ENCODE results near the gene AGBL4.

Gene AGBL4

DNA sequence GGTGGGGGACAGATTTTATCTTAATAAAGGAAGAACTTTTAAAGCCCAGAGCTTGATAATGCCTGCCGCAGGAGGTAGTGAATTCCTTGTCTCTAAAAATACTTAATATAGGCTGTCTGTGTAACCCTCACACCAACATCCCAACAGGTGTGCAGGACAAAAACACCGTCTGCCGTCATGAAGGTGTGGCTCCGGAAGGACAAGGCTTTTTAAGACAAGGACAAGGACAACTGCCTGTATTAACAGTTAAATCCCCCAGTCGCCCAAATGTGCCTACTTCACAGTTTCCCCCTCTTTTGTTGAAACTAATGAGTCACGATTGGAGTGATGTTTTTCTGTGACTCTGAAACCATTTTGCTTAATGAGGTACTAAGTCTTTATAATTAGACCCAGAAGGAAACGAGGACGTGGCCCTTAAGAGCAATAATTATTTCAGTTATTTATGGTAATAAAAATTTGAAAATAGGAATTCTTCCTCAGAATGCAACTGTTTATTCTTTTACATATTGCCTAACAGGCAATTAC lies 1524.5 kb downstream of the AGBL4 start:
- no peak for DNase-seq

GRCh38 chr1:48498096-48498791 lies 1525.5 kb downstream of the AGBL4 start:
- DNase-seq, result peak; percentile 68

DNA sequence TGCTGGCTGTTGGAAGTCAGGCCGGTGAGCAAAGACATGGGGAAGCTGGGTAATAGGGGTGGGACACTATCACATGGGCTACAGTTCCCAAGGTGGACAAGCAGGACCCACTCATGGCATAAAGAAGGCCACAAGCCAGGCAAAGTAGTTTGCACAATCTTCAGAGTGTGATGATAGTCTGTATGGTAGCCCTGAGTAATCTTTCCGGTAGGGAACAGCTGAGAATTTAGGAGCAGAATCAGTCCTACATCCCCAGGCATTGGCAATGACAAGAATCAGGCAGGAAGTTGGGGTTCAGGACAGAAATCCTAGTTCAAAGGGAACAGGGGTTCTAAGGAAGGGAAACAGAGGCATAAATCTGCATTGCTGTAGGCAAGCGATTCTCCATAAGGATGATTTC lies 1527.8 kb downstream of the AGBL4 start:
- no peak for DNase-seq

DNA sequence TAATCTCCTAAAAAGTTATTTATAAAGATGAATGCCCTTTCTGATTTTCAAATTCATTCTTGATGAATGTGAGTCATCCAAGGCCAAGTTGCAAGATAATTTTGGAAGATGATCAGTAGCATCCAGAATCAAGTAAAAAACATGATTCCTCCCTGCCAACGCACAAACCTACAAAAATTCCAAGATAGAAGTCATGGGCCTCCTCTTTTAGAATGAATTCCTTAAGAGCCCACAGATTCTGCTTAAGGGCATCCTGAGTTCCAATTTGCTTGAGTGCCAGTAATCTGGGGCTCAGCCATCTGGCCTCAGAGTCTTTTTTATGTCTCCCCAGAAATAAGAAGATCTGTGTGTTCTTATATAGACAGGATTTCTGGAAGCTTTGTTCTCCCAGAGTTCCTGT lies 1528.6 kb downstream of the AGBL4 start:
- no peak for DNase-seq

- DNase-seq, result no peak
Measured at GRCh38 chr1:48493970-48494769, 1529.6 kb downstream of the AGBL4 start.

GRCh38 chr1:48493041-48493440 lies 1530.7 kb downstream of the AGBL4 start:
- DNase-seq, result no peak

DNA sequence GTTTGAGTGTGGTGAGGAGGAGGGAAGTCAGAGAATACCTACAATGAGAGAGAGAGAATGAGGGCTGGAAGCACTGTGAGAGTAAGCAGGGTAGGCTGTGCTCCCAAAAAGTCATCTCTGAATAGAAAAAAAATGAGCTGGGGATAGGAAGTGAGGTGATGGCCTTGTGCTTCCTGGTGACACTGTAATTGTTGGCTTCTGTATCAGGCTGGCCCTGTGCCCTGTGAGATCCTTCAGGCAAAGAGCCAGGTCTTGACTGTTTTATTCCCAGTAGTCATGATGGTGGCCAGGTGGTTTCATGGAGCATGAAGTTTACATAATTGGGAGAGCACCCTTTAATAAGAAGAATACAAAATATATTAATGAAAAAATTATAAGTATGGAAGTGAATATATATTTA lies 1531.4 kb downstream of the AGBL4 start:
- no peak for DNase-seq

DNA sequence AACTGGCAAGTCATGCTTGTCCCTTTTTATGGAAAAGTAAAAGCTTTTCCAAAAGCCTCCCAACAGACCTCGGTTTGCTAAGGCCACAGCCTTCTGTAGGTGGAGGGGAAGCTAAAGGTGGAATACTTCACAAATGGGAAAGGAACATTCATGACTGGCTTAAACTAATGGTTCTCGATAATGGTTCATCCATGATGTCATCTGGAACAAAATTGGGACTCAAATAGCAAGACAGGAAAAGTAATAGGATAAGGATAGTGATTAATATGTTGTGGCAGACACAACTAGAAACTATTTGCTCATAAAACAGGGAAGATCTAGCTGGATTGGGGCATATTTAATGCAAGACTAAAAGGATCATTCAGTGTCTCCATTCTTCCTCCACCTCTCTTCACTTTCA lies 1535.0 kb downstream of the AGBL4 start:
- DNase-seq, result no peak
